GM21528 (cell line): Measurements from ENCODE around the gene ADTRP.

Source experiments
- ATAC-seq: cut with Tn5 transposase; IDR thresholded peaks from one replicate; pipeline ENCODE4 v1.9.1; 2021; ENCODE audit warnings: mild to moderate bottlenecking, moderate library complexity; ENCODE audit not compliant: unreplicated experiment, low FRiP score

ADTRP gene, protein sequence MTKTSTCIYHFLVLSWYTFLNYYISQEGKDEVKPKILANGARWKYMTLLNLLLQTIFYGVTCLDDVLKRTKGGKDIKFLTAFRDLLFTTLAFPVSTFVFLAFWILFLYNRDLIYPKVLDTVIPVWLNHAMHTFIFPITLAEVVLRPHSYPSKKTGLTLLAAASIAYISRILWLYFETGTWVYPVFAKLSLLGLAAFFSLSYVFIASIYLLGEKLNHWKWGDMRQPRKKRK

DNA sequence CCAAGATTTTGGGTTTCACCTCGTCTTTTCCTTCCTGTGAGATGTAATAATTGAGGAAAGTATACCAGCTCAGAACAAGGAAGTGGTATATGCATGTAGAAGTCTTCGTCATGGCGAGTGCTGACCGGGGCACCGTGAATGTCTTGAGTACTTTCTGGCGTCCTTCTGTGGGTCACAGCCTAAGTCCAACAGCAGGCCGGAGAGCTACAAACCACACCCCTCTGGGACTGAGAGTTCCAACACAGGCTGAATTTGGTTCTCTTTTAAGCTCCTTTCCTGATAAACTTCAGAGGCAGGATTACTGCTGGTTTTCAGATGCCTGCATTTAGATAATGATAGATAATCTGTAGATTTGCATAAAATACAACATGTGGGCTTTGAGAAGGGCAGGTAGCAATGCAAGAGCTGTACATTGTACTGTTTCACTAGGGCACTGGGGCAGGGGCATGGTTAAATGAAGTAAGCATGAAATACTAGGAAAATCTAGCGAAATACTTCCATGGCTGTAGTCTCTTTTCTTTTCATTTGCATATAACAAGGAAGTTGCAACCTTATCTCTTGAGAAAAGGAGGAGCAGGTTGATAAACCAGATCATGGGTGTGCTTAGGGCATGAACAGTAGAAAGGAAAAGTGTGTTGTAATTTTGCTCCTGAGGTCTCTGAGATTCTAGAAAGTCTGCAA lies at the start of gene ADTRP:
Gene ADTRP (minus strand): TSS at position 156 of the 681 bp plus-strand sequence. CDS start 44 bp downstream, at position 112.
- no peak for ATAC-seq

DNA sequence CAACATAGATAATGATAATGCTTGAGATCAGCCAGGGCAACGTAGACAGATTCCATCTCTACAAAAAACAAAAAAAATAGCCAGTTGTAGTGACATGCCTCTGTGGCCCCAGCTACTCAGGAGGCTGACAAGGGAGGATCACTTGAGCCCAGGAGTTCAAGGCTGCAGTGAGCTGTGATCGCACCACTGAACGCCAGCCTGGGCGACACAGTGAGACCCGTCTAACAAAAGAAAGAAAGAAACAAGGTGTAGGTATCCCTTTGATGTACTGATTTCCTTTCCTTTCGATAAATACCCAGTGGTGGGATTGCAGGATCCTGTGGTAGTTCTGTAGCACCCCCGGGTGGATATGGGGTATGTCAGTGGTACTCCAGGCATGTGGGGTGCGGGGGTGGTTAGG lies 48.2 kb upstream of the ADTRP start:
- no peak for ATAC-seq

DNA sequence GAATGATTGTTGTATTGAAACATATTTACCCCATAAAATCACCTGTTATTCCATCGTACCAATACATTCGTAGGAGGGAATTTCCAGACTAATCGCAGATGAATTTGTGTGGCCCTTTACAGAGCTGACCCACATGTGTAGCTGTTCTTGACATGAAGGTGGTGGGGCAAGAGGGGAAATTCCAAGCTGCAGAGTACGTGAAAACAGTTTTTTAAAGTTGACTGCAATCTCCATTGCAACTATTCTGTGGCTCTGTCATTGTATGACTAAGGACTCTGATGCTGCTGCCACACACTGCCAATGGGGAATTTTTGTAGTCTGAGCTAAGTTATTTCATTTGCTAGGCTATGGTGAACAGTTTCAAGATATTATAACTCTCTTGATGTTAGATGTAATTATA lies 46.4 kb upstream of the ADTRP start:
- ATAC-seq: no peak

DNA sequence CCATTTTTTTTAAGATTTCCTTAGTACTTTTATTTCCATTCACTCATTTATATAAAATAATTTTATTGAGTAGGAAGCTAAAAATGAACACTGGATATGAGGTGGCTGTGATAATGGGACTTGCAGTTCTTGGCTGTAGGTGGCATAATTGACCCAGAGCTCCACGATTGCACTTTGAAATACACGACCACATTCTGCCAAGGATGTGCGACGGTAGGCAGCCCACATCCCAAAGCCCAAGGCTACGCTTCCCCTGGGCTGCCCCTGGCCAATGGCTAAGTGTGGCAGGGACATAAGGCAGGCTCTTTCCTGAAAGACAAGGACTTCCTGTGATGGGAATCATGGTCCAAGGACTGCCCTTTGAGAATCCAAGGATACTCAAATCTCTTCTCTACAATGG lies 43.7 kb upstream of the ADTRP start:
- ATAC-seq: no peak

DNA sequence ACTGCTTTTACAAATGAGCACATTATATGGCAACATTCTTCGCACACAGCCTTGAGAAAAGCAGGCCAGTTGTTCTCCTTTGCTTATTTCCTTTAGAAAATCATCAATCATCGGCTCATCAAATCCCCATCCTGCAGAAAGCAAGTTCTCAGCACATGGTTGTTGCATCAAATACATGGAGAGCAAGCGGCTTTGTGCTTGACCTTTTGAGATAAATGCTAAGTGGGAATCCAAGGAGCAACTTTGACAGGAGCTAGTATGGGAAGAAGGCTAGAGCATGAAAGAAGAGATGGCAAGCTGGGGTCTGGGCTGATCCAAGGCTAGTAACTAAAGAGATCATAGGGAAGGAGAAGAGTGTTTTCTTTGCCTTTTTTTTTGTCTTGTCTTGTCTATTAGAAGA lies 43.2 kb upstream of the ADTRP start:
- ATAC-seq: no peak

DNA sequence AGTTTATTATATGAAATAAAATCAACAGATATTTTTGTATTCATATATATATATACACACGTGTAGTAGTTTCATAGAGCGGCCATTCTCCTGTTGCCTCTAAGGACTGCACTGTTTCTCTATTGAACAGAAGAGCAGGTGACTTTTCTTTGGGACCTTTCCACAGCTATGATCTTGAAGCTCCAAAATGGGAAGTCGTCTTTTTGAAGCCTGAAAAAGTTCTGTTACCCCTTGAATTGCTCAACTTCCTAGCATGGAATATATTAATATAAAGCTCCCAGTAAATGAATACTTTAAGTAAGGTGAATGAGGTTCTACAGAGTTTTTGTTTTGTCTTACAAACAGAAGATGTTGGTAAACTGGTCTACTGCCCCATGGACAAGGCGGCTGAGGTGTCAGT lies 42.2 kb upstream of the ADTRP start:
- ATAC-seq: no peak

DNA sequence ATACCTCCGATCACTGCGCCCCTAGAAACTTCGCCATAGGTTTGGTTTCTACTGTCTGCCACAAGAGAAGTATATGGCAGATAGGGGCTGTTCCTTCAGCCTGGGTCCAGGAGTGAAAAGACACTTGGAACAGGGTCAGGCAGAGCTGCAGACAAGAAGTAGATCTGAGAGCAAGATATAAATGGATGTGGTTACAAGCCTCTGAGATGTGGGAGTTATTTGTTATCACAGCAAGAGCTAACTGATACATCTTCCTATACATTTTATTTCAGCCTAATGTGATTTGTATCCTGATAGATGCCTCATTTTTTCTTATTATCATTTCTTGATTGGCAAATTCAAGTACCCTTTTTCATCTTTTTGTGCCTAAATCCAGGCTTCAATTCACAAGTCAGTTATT lies 40.9 kb upstream of the ADTRP start:
- ATAC-seq: no peak

DNA sequence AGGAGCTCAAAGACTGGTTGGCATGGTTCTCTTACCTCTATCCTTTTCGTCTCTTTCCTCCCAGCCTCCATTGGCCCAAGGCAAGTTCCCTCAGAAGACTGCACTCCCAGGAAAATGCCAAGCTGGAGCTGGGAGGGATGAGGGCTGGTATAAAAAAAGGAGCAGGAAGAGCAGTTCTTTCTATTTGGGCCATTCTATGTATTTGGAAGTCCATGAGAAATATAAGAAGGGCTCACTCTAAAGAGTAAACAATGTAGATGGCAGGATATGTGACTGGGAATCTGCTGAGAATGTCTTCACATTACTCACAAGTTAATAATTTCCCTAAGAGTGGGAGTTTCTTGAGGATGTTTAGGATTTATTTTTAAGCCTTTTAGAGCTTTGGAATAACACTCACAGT lies 36.6 kb upstream of the ADTRP start:
- no peak for ATAC-seq

DNA sequence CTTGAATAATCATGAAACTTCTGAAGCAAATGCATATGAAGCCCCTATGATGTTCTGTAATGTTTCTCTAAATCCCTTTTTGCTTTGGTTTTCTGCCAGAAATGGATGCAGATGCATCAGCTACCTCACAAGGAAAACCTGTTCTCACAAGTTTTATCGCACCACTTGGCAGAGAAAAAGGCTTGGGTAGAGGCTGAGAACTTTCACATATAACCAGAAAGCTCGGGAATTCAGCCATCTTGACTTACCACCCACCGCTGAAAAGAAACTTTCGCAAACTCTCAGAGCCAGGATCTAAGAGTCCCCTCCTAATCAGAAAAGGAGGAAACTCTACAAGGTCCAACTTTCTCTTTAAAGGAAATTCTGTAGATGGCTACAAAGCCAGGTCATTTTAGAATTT lies 36.2 kb upstream of the ADTRP start:
- ATAC-seq: no peak

DNA sequence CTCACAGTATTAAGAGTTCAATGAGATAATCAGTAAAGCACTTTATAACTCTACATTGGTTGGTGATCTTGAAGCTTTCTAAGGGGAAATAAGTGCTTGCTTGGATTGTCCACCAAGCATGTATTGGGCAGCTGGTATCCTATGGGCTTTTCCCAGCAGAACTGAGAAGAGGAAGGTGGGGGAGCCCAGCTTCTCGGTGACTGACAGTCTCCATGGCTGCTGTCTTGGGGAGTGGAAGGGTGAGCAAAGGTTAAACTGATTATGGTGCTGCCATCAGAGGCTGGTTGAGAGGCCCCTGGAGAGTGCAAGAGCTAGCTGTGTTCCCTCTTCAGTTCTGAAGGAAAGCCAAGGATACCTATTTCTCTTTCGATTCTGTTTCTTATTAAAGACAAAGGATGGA lies 35.5 kb upstream of the ADTRP start:
- no peak for ATAC-seq

DNA sequence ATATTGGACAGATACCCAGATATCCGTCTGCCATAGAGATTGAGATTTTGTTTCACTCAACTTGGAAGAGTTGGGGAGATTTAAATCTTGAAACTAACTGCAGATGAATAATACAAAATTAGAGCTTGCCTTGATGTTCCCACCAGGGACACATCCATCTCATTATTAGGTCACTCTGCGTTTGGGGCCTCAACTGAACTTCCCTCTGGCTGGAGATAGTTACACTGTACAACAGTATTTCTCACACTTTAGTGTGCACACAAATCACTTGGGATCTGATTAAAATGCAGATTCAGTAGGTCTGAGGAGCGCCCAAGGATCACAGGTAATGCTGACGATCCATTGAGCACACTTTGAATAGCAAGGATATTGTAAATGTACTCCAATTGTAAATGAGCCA lies 35.0 kb upstream of the ADTRP start:
- ATAC-seq: no peak

DNA sequence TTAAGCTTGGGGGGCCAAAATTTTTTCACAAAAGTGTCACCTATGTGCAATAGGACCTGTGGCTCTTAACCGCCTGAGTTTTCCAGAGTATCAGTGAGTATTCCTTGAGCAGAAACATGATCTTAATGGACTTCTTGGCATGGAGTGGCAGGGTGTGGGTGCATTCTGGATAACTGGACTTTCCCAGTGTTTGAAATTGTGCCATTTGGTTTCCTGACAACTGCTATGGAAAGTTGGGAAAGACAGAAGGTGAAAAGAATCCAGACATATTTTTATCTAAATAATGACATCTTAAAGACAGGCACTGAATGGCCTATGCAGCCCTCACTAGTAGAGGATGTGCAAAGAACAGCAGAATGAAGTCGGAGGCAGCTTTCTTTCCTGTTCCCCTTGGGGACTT lies 34.3 kb upstream of the ADTRP start:
- no peak for ATAC-seq

DNA sequence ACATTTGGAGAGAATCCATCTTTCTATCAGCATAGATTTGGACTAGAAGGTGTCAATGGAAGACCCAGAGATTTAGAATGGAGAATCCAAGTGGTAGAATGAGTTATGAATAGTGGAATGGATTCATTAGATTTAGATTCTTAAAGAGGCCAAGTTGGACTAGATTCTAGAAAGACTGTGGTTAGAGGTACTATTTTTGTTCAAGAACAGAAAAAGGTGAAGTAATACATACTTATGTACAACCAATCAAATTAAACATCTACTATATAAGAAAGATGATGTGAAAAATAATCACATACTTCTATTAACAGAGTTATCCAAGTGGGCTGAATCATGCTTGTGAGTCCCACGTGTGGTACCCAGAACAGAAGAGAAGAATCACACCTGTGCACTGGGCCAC lies 33.8 kb upstream of the ADTRP start:
- no peak for ATAC-seq

DNA sequence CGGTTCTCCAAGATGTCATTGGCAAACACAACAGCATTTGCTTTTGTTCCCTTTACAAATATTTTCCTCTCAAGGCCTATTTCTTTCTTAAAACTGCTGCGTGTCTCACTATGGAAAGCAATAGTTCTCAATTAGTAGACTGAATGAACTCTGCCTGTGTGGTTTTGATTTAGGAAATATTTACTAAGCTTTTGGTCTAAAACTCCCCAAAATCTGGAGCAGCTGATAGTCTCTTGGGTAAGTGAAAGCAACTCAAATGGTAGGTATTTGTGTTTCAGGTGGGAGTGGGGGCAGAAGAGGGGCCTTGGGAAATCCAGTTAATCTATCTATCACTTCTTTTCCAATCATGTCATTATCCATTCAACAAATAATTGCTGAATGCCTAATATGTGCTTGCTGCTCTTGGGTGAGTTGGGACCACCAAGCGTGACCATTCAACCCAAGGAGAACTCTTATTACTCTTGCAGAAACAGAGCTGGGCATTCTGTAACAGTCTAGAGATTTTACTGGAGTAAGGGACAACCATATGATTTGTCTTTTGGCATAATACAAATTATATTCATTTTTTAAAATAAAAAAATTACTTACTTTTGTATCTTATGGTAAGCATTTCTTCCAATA lies 33.2 kb upstream of the ADTRP start:
- ATAC-seq: no peak

DNA sequence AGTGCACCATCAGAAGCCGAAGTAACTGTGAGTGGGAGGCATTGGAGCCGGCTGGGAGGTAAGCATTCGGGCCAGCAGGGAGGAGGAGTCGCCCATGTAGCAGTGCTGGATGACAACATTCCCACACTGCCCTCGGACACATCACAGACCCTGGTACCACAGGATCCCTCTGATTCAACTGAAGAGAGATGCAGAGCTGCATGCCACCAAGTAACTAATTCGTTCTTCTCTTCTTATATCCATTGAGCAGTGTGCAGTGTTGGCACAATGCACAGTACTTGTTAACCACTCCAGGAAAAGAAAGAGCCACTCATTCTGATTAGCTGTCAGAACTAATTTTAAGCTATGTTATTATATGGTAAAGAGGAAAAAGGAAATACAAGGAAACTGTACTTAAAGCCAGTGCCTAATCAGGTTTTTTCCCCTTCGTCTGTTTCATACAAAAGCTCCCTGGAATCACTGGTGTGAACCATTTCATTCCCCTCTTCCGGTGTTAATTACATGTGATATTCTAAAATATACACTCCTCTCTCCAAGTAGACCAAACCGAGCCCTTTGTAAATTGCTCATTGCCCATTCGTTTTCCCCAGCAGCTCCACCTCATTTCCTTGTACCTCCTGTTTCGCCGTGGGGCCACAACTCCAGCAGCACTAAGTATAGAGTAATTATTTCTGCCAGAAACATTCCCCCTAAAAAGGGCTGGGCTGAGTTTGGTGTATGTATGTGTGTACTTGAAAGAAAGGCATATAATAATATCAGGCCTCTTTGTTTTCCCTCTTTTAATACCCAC lies 32.4 kb upstream of the ADTRP start:
- ATAC-seq: no peak

DNA sequence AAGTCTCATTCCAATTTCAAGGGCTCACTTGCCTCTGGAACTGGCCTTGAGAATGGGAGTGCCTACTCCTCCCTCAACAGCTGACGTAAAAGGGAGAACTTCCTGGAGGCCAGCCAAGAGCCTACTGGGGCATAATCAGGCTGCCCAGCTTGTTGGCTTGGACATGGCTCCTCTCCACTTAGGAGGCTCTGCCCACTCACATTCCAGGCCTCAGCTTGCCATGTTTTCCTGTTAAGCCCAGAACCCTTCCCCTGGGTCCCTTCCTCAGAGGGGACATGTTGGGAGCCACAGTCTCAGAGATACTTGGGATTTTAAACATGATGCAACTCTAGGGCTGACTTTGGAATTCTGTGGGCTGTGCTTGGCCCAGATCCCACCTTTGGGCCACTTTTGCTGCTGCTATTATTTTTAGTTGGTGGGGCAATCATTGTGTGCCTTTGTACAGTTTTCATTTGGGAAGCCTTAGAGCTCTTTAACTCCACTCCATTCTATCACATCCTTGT lies 31.5 kb upstream of the ADTRP start:
- no peak for ATAC-seq

DNA sequence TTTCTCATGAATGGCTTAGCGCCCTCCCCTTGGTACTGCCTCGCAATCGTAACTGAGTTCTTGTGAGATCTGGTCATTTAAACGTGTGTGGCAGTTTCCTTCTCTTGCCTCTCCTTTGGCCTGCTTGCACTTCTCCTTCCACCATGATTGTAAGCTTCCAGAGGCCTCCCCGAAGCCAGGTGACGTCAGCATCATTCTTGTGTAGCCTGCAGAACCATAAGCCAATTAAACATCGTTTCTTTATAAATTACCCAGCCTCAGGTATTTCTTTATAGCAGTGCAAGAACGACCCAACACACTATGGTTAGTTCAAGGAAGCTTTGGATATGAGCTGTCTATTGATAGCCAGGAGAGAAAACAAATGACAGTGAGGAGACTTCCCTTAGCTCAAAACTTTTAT lies 29.5 kb upstream of the ADTRP start:
- ATAC-seq: no peak

DNA sequence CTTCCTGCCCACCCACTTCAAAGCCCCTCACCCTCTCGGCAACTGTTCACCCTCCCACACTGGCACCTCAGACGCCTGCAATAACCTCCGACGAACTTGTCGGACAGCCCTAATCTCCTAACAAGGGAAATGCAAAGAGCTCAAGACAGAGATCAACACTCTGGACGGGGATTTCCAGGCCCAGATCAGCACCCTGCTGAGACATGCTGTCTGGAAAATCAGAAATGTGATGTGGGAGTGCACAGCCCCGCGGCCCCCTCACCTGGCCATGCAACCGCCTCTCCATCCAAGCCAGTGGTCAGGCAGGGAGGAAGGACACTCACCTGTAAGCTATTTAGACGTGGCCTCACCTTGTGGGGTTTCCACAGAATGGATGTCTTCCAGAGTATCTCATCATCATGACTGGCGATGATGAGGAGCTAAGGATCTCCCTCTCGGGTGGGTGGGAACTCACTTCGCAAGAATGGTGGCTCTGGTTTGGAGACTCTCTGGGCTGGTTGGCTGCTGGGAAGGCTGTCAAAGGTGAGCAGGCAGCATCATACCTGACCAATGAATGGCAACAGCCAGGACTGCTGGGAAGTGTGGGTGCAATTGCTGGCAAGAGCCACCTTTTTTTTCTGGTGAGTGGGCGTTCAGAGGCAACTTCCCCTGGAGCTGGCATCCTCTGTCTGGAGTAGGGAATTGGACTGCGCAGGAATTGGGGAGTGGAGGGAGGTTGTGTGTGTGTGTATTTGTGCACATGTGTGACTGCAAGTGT lies 28.1 kb upstream of the ADTRP start:
- ATAC-seq: no peak

DNA sequence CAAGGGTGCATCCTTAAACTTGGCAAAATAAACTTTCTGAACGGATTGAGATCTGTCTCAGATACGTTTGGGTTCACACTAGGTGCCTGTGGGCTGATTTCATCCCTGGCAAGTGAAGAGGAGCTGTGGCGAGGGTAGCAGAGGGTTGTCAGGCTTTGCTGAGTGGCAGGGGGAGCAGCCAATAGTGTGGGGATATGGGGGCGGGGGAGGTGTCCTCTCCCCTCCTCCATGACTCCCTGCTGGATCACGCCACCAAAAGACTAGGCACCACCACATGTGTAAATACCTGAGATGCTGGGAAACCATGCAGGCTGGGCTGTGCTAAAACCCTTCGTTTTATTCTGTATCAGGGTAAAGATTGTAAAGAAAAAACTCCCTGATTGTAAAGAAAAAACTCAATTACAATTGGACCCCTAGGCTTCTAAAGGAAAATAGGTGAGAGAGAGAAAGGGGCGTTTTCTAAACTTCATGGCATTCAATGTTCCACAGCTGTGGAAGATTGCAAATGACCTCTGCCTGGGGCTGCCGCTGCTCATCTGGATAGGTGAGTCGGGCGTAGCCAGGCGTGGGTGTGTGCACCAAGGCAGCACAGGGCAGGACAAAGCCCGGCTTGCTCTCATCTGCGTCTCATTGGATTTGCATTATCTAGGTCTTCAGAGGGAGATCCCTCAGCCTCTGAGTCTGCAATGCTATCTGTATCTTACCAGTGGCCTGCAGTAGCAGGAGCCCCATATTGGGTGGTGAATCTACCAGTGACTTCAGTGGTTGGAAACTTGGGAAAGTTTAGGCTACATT lies 26.9 kb upstream of the ADTRP start:
- ATAC-seq: no peak

DNA sequence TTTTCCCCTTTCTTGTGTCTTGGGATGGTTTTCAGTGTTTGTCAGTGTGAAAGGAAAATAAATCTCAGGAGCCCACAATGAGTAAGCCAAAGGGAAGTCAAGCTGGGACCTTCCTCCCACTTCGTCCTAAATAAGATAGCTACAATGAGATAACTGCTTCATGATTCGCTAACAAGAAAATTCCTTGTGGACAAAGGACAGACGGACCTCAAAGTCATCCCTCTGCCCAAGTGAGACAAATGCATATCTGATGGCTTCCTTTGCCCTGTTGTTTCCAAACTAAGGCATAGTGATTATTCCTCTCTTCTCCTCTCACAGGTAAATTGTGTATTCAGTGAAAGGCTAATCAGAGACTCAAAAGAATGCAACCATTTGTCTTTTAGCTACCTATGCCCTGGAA lies 26.1 kb upstream of the ADTRP start:
- no peak for ATAC-seq
